ENCODE results near the gene ZNF638.
"Not testable (repeated sequence)": the region's sequence is repeated elsewhere in the genome, so short reads cannot be mapped to it uniquely, and the experiment has no call there.

The ZNF638 gene

GRCh38 chr2:71416866-71417265 is 85.3 kb downstream of the ZNF638 start:
- DNase-seq: not testable (repeated sequence)

- DNase-seq: no peak
Measured at GRCh38 chr2:71417300-71418202, 86.0 kb downstream of the ZNF638 start.

- no peak for DNase-seq
Measured at GRCh38 chr2:71419145-71419544, 87.6 kb downstream of the ZNF638 start.

- no peak for DNase-seq
Measured at GRCh38 chr2:71419976-71420375, 88.4 kb downstream of the ZNF638 start.

- no peak for DNase-seq
Measured at GRCh38 chr2:71422786-71423185, 91.2 kb downstream of the ZNF638 start.

GRCh38 chr2:71423817-71424420 is 92.3 kb downstream of the ZNF638 start:
- no peak for DNase-seq

GRCh38 chr2:71426721-71427120 is 95.1 kb downstream of the ZNF638 start:
- no peak for DNase-seq

GRCh38 chr2:71428472-71429383 is 97.1 kb downstream of the ZNF638 start:
- no peak for DNase-seq

- DNase-seq: not testable (repeated sequence)
Measured at GRCh38 chr2:71445142-71445541, 113.6 kb downstream of the ZNF638 start.

GRCh38 chr2:71446505-71446904 is 114.9 kb downstream of the ZNF638 start:
- DNase-seq: no peak

GRCh38 chr2:71449343-71449742 is 117.8 kb downstream of the ZNF638 start:
- DNase-seq: no peak

- no peak for DNase-seq
Measured at GRCh38 chr2:71451705-71452104, 120.1 kb downstream of the ZNF638 start.

- DNase-seq: no peak
Measured at GRCh38 chr2:71452565-71452964, 121.0 kb downstream of the ZNF638 start.

- no peak for DNase-seq
Measured at GRCh38 chr2:71453404-71454220, 122.0 kb downstream of the ZNF638 start, which contains the start of gene DYSF. TSS of gene DYSF (plus strand) at chr2:71453561.

GRCh38 chr2:71454221-71455010 is 122.8 kb downstream of the ZNF638 start:
- DNase-seq: no peak

- no peak for DNase-seq
Measured at GRCh38 chr2:71455011-71455740, 123.6 kb downstream of the ZNF638 start.

GRCh38 chr2:71455741-71456569 is 124.4 kb downstream of the ZNF638 start:
- DNase-seq: no peak

- no peak for DNase-seq
Measured at GRCh38 chr2:71456617-71457016, 125.0 kb downstream of the ZNF638 start.

- no peak for DNase-seq
Measured at GRCh38 chr2:71457123-71457915, 125.7 kb downstream of the ZNF638 start.
